Retinal pigment epithelial cell (primary cell): Measurements from ENCODE around the gene CDH24.
A peak's percentile ranks its signal among the peaks of the same experiment; 100 is the strongest.

Experiments used
- DNase-seq: peaks from one replicate; pipeline ENCODE4 v3.0.0-alpha.2; 2010; ENCODE audit warnings: low read depth
- H3K4me3 ChIP-seq: 2 replicates; pipeline ENCODE4 v1.5.1; 2011; ENCODE audit warnings: mild to moderate bottlenecking, low read length, control low read depth, moderate library complexity
- CTCF ChIP-seq: conservative IDR thresholded peaks from 2 replicates; pipeline ENCODE4 v1.5.1; 2011; ENCODE audit warnings: low read depth, low read length, control low read depth, inconsistent platforms

Gene CDH24

GRCh38 chr14:23101986-23102625, 44.8 kb upstream of the CDH24 start:
- DNase-seq, result no peak
- no peak overlapping the region for H3K4me3 ChIP-seq
- no peak for TF ChIP-seq CTCF

- H3K4me3 ChIP-seq, result no peak overlapping the region
- no peak for DNase-seq
- no peak for TF ChIP-seq CTCF
These were observed 44.1 kb upstream of the CDH24 start for GRCh38 chr14:23101213-23101970.

- H3K4me3 ChIP-seq, result no peak overlapping the region
- DNase-seq, result peak; percentile 31
- TF ChIP-seq CTCF, result peak; percentile 4
These were observed 42.0 kb upstream of the CDH24 start for GRCh38 chr14:23099212-23099861.

GRCh38 chr14:23097786-23098185, 40.5 kb upstream of the CDH24 start:
- no peak for TF ChIP-seq CTCF
- DNase-seq, result no peak
- H3K4me3 ChIP-seq, result no peak overlapping the region

- peak within 1 kb of the TSS; percentile 98 for H3K4me3 ChIP-seq
- peak; percentile 98 for DNase-seq
- TF ChIP-seq CTCF, result no peak
These were observed 38.1 kb upstream of the CDH24 start, which contains the start of gene C14orf119 for GRCh38 chr14:23095196-23096108. Gene C14orf119 (plus strand): TSS chr14:23095505. CDS start chr14:23097659, 2,154 bp downstream.

GRCh38 chr14:23094666-23095195, 37.4 kb upstream of the CDH24 start, which contains the start of gene ACIN1:
Gene ACIN1 (minus strand): TSS chr14:23095136. CDS start chr14:23095112, 24 bp downstream.
- DNase-seq, result peak; percentile 59
- no peak for TF ChIP-seq CTCF

More at GRCh38 chr14:23094666-23095195, 37.4 kb upstream of the CDH24 start, which contains the start of gene ACIN1:
- peak within 1 kb of the TSS; percentile 98 for H3K4me3 ChIP-seq
